ENCODE results near the gene NRCAM.
A peak's percentile ranks its signal among the peaks of the same experiment; 100 is the strongest.

Gene NRCAM

DNA sequence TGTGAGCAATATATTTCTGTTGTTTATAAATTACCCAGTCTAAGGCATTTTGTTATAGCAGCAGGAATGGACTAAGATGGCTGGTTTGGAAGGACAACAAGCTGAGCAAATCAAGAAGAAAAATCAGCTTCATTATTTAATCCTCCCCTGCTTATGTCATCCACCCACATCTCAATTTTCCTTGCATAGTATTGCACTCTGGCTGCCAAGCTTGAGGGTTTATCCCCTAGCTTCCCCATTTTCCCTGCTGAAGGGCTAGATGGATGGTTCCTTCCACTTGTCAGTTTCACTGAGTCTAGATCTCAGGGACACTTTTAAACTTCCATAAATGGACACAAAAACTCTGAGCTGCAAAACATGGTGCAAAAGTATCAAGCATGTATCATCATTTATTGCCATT lies 250.9 kb downstream of the NRCAM start:
- Histone ChIP-seq H3K4me1 (peaks cover 25% of the 10 kb centered on the region), H3K27ac (no peak overlapping the region), H3K4me2 (peak overlapping the region; percentile 37; the same call in 1 of the 2 replicates), H3K9ac (no peak overlapping the region), H3K27me3 (no peaks in the 10 kb centered on the region), H3K36me3 (no peaks in the 10 kb centered on the region), H3K4me3 (no peak overlapping the region), H4K20me1 (no peaks in the 10 kb centered on the region), H3K9me3 (no peaks in the 10 kb centered on the region)
- no peak for TF ChIP-seq Cebpa-rat (IDR thresholded peaks at IDR 0.05)

DNA sequence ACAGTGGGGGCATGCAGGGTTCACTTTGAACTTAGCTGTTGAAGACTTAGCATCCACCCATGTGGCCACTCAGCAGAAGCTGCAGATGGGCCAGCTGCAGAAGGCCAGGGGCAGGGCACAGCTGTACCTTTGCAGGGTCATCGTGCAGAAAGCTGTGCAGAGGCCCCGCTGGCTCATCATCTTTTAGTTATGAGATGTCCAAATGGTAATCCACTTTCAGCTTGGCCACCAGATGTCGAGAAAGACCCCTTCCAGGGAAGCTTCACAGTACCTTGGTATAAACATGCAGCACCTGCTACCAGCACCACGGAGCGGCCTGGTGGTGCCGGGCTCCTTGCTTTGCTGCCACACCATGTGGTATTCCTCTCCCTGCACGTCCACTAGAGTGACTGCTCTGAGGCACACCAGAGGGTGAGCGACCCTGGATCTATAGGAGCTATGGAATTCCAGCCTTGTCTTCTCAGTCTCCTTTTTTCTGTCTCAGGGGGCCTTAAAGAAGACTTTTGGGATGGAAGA lies 251.9 kb downstream of the NRCAM start:
- no peak overlapping the region for H3K4me3 ChIP-seq
- H3K4me1 ChIP-seq: peaks cover 25% of the 10 kb centered on the region
- H3K9me3 ChIP-seq: no peaks in the 10 kb centered on the region
- no peak overlapping the region for H3K9ac ChIP-seq
- TF ChIP-seq Cebpa-rat (IDR thresholded peaks at IDR 0.05): no peak
- H3K36me3 ChIP-seq: no peaks in the 10 kb centered on the region
- H3K27ac ChIP-seq: no peak overlapping the region
- no peaks in the 10 kb centered on the region for H4K20me1 ChIP-seq
- H3K27me3 ChIP-seq: no peaks in the 10 kb centered on the region
- H3K4me2 ChIP-seq: peak overlapping the region; percentile 58

DNA sequence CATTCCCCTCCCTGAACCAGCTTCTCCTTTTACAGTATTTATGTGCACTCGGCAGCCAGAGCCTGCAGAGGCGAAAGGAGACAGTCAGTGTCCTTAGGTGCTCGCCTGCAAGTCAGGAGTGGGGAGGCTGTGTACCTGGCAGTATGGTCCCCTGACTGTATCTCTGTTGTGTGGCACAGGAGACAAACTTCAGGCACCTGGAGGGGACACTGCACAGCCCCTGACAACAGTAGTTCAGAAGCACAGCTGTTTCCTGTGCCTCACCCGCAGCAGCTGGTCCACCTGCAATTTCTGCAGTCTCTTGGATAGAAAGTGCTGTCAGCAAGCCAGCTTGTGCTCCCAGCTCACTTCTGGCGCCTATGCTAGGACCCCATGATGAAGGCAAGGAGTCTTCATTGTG lies 252.7 kb downstream of the NRCAM start:
- H3K27me3 ChIP-seq: no peaks in the 10 kb centered on the region
- no peaks in the 10 kb centered on the region for H3K36me3 ChIP-seq
- H3K4me1 ChIP-seq: peaks cover 25% of the 10 kb centered on the region
- peak overlapping the region; percentile 58 for H3K4me2 ChIP-seq
- no peaks in the 10 kb centered on the region for H3K9me3 ChIP-seq
- no peaks in the 10 kb centered on the region for H4K20me1 ChIP-seq
- no peak overlapping the region for H3K4me3 ChIP-seq
- no peak overlapping the region for H3K27ac ChIP-seq
- H3K9ac ChIP-seq: no peak overlapping the region
- no peak for TF ChIP-seq Cebpa-rat (IDR thresholded peaks at IDR 0.05)

DNA sequence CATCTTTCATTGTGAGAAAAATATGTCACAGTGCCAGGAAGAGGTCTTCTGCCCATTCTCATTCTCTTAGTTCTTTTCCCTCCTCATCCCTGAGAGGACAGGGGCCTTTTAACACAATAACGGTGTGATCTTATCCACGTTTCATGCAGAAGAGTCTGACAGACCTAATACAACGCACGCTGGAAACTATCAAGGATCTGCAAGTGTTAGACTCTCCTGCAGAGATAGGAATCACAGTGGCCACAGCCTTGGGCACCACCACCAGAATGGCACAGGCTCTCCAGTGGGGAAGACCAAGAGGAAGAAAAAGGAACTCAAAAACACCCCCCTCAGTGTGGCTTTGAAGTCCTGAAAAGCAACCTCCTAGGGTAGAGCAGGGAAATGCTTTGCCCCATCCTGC lies 253.5 kb downstream of the NRCAM start:
- no peaks in the 10 kb centered on the region for H3K9me3 ChIP-seq
- H3K27me3 ChIP-seq: no peaks in the 10 kb centered on the region
- no peaks in the 10 kb centered on the region for H3K36me3 ChIP-seq
- no peak overlapping the region for H3K4me3 ChIP-seq
- H3K27ac ChIP-seq: no peak overlapping the region
- peaks cover 25% of the 10 kb centered on the region for H3K4me1 ChIP-seq
- H3K9ac ChIP-seq: no peak overlapping the region
- no peaks in the 10 kb centered on the region for H4K20me1 ChIP-seq
- TF ChIP-seq Cebpa-rat (IDR thresholded peaks at IDR 0.05): no peak
- no peak overlapping the region for H3K4me2 ChIP-seq

DNA sequence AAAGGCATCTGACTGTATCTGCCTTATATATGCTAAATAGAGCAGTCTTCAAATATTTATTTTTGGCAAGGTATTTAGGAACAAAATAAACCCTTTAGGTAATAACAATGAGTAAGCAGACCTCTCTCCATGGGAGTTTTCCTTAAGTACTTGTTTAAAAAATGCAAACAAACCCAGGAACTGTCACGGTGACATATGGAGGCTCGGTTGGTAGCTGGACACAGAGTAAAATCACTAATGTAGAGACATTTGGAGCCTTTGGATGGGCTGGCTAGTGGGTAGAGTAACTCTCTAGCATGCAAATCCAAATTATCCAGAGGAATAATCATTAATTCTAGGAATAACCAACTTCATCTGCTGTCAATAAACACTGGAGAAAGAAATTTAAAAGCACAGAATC lies 254.5 kb downstream of the NRCAM start:
- H4K20me1 ChIP-seq: no peaks in the 10 kb centered on the region
- H3K36me3 ChIP-seq: no peaks in the 10 kb centered on the region
- no peak overlapping the region for H3K9ac ChIP-seq
- no peak overlapping the region for H3K4me3 ChIP-seq
- peaks cover 25% of the 10 kb centered on the region for H3K4me1 ChIP-seq
- no peak overlapping the region for H3K27ac ChIP-seq
- H3K9me3 ChIP-seq: no peaks in the 10 kb centered on the region
- TF ChIP-seq Cebpa-rat (IDR thresholded peaks at IDR 0.05): no peak
- H3K4me2 ChIP-seq: no peak overlapping the region
- H3K27me3 ChIP-seq: no peaks in the 10 kb centered on the region

DNA sequence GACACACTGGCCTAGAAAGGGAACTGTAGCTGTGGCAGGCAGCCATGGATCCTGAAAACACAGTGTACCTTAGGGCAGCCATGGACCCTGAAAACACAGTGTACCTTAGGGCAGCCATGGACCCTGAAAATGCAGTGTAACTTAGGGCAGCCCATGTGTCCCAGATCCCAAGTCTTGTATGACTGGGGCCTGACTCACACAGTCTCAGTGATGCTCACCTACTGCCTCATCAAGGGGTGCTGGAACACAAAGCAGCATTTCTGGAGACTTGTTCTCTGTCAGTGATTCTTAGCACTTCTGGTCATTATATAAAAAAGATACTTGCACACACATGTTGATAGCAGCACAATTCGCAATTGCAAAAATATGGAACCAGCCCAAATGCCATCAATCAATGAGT lies 255.9 kb downstream of the NRCAM start:
- Histone ChIP-seq H3K9ac (no peak overlapping the region), H3K36me3 (no peaks in the 10 kb centered on the region), H3K4me3 (no peak overlapping the region), H3K27me3 (no peaks in the 10 kb centered on the region), H3K4me1 (peaks cover 24% of the 10 kb centered on the region), H3K4me2 (no peak overlapping the region), H3K27ac (no peak overlapping the region), H3K9me3 (no peaks in the 10 kb centered on the region), H4K20me1 (no peaks in the 10 kb centered on the region)
- no peak for TF ChIP-seq Cebpa-rat (IDR thresholded peaks at IDR 0.05)

DNA sequence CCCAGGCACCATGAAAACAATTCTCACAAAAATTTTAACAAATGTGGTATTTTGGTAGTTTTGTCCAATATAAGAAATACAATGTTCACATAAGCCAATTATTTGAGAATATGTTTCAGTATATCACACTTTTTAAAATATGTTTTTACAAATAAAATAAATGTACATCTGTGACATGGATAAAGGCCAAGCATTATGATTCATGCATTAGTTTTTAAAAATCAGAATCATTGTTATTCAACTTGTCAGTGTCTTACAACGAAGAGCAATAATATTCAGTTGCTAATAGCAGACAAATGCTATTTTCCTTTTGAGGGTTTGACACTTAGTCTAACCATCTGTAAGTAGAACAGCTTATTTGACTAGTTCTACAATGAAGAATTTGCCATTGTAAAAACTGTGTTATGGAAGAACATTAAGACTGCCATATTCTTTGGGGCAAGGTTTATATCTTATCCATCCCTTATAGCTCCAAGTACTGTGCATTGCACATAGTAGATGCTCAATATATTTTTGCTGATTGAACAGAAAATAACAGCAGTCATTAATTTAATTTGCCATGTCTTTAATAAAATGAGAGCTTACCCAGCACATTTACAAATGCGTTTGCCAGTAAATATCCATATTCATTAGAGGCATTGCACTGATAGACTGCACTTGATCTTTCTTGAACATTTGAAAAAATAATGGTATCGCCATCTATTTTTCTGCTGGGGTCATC lies 258.7 kb downstream of the NRCAM start:
- no peak overlapping the region for H3K27ac ChIP-seq
- H3K4me3 ChIP-seq: no peak overlapping the region
- peaks cover 7% of the 10 kb centered on the region; the same call in 1 of the 2 replicates for H3K4me1 ChIP-seq
- H3K27me3 ChIP-seq: no peaks in the 10 kb centered on the region
- no peak overlapping the region for H3K9ac ChIP-seq
- H4K20me1 ChIP-seq: no peaks in the 10 kb centered on the region
- H3K36me3 ChIP-seq: no peaks in the 10 kb centered on the region
- no peaks in the 10 kb centered on the region for H3K9me3 ChIP-seq
- no peak overlapping the region for H3K4me2 ChIP-seq
- no peak for TF ChIP-seq Cebpa-rat (IDR thresholded peaks at IDR 0.05)

DNA sequence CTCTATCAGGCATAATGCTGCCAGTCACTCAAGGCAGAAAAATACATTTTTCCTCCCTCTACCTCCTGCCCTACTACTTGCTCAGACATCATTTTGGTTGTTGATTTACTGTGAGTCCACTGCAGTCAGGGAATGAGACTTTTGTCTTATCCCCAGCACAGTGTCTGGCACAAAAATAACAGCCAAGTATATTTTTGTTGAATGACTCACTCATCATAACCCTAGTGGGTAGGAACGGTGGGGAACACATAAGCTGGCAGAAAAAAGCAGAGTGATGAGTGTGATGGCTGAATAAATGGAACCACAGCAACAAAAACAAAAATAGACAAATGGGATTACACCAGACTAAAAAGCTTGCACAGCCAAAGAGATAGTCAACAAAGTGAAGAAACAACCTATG lies 260.2 kb downstream of the NRCAM start:
- H3K36me3 ChIP-seq: no peaks in the 10 kb centered on the region
- no peak for TF ChIP-seq Cebpa-rat (IDR thresholded peaks at IDR 0.05)
- H3K27ac ChIP-seq: no peak overlapping the region
- no peak overlapping the region for H3K9ac ChIP-seq
- no peaks in the 10 kb centered on the region for H4K20me1 ChIP-seq
- peaks cover 7% of the 10 kb centered on the region; the same call in 1 of the 2 replicates for H3K4me1 ChIP-seq
- H3K4me3 ChIP-seq: no peak overlapping the region
- no peak overlapping the region for H3K4me2 ChIP-seq
- H3K9me3 ChIP-seq: no peaks in the 10 kb centered on the region
- no peaks in the 10 kb centered on the region for H3K27me3 ChIP-seq

DNA sequence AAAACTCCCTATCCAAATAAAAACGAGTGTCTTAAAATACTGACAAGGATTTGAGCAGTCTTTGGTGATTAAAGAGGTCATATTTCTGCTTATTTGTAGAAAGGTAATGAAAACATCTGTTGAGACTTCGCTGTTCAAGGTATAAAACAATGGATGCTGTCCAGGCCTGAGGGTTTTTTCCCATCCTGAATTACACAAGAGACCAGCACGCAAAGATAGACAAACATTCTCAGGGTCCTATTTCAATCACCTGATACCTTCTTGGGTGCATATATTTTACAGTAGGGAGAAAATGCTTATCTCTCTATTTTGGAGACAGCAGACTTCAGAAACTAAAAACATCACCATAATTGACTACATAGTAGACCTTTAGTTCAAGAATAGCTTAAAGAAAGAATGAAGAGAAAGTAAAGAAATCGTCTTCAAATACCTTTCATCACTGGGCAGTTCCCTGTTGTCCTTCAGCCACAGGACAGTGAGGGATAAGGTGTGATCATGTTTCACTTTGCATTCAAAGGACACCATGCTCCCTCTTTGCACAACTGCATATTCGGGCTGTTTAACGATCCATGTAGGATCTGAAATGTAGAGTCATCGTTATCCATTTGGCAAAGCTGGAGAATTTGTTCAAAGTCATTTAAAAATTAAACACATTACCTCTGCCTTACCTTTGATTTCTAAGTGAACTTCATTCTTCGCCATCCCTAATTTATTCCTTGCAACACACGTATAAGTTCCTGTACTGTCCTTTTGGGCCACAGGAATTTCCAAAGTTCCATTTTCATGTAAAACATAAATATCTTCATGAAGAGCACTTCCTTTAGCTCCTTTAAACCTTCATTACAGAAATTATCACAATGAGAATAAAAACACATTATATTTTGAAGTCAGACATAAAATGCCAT lies 262.4 kb downstream of the NRCAM start:
- Histone ChIP-seq H3K4me1 (peaks cover 21% of the 10 kb centered on the region), H3K4me3 (no peak overlapping the region), H4K20me1 (no peaks in the 10 kb centered on the region), H3K9me3 (no peaks in the 10 kb centered on the region), H3K27ac (no peak overlapping the region), H3K9ac (no peak overlapping the region), H3K4me2 (no peak overlapping the region), H3K36me3 (no peaks in the 10 kb centered on the region), H3K27me3 (no peaks in the 10 kb centered on the region)
- TF ChIP-seq Cebpa-rat (IDR thresholded peaks at IDR 0.05): no peak

DNA sequence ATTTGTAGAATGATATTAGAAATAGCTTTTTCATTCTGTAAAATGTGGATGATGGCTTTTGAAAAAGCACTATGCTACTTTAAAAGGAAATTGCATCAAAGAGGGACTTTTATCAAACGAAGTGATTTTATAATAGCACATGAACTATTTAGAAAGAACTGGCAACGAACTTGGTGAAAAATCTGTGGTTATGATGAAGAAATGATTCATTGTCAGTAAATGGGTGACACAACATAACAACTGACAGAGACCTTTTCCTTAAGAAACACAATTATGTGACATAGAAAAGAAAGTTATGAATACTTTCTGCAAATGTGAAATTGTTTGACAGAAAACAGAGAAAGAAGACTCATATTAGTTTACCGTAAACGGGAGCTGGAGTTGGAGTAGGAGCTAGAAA lies 265.3 kb downstream of the NRCAM start:
- Histone ChIP-seq H3K36me3 (no peaks in the 10 kb centered on the region), H3K9ac (no peak overlapping the region), H3K27ac (no peak overlapping the region), H3K27me3 (no peaks in the 10 kb centered on the region), H3K4me3 (no peak overlapping the region), H3K4me2 (no peak overlapping the region), H3K4me1 (peaks cover 24% of the 10 kb centered on the region), H4K20me1 (no peaks in the 10 kb centered on the region), H3K9me3 (no peaks in the 10 kb centered on the region)
- TF ChIP-seq Cebpa-rat (IDR thresholded peaks at IDR 0.05): no peak

Data from BLaER1 (cell line).